Ecto neural progenitor cell (in vitro differentiated cells): ENCODE results near the gene MORC4.

Experiments used
- DNase-seq: peaks from one replicate; pipeline ENCODE4 v3.0.0-alpha.2; 2018; ENCODE audit warnings: low spot score

Gene MORC4

GRCh38 chrX:106905064-106905708 lies 94.8 kb downstream of the MORC4 start:
- no peak for DNase-seq

- no peak for DNase-seq
Measured at GRCh38 chrX:106903856-106904528, 96.0 kb downstream of the MORC4 start.

- no peak for DNase-seq
Measured at GRCh38 chrX:106903291-106903824, 96.7 kb downstream of the MORC4 start, which contains the start of gene RIPPLY1. Gene RIPPLY1 (minus strand): TSS chrX:106903341. CDS start chrX:106903287, 54 bp downstream.

- DNase-seq: no peak
Measured at GRCh38 chrX:106902684-106903083, 97.3 kb downstream of the MORC4 start.

- no peak for DNase-seq
Measured at GRCh38 chrX:106901781-106902219, 98.2 kb downstream of the MORC4 start.

- DNase-seq: no peak
Measured at GRCh38 chrX:106901341-106901740, 98.7 kb downstream of the MORC4 start.

GRCh38 chrX:106899841-106900240 lies 100.2 kb downstream of the MORC4 start:
- no peak for DNase-seq

- DNase-seq: no peak
Measured at GRCh38 chrX:106899276-106899675, 100.7 kb downstream of the MORC4 start.

GRCh38 chrX:106898462-106898861 lies 101.5 kb downstream of the MORC4 start:
- no peak for DNase-seq

GRCh38 chrX:106897259-106897658 lies 102.8 kb downstream of the MORC4 start:
- DNase-seq: no peak

- DNase-seq: no peak
Measured at GRCh38 chrX:106894978-106895452, 105.0 kb downstream of the MORC4 start.

- DNase-seq: peak; percentile 72
Measured at GRCh38 chrX:106894392-106894909, 105.6 kb downstream of the MORC4 start.

- no peak for DNase-seq
Measured at GRCh38 chrX:106891762-106892460, 108.1 kb downstream of the MORC4 start.
